Endothelial cell of umbilical vein (primary cell): Measurements from ENCODE around the gene SPPL2B. TPM values are rescaled to one million over a fixed set of nuclear protein-coding genes. Genes with fewer than 3 reads are reported as not detected.

ENCODE experiments used
- BruUV-seq: library from RNA; stranded (reverse); fragments of 400-500 nt; replicated peaks from 2 replicates; lab custom pipeline; 2021; lab: Mats Ljungman, UMichigan
- CTCF ChIA-PET: fragments of 300-600, 350-600 bp; sonication (Branson Sonifier 250); formaldehyde crosslinking; loops from one replicate; lab custom pipeline; 2021; ENCODE audit warnings: antibody characterized with exemption, inconsistent platforms; lab: Charles Lee
- POLR2A ChIA-PET: fragments of 300-600, 350-600 bp; sonication (Branson Sonifier 250); formaldehyde crosslinking; loops from one replicate; lab custom pipeline; 2021; ENCODE audit warnings: antibody characterized with exemption, inconsistent platforms; lab: Charles Lee
- DNase-seq: peaks from one replicate; pipeline ENCODE4 v3.0.0-alpha.2; 2011; ENCODE audit warnings: low read depth, low spot score
- FAIRE-seq: peaks from 2 replicates; lab custom pipeline; 2011; peaks lifted over from hg19 to GRCh38; lab: Jason Lieb, UNC
- H2AFZ ChIP-seq: 2 replicates; pipeline ENCODE4 v1.6.0; 2012; ENCODE audit warnings: low read depth, low read length, control low read depth, inconsistent platforms
- H3K27ac ChIP-seq: 2 replicates; pipeline ENCODE4 v1.5.1; 2011; ENCODE audit warnings: low read depth, mild to moderate bottlenecking, control low read depth, low read length, moderate library complexity; ENCODE audit not compliant: insufficient read depth
- H3K27me3 ChIP-seq, 2 experiments: 2 replicates each; pipeline versions ENCODE4 v1.6.0 to v1.6.1; 2011; ENCODE audit warnings: low read length in 2 of 2, mixed read lengths in 1 of 2; ENCODE audit not compliant: control insufficient read depth in 2 of 2, insufficient read depth in 2 of 2
- H3K36me3 ChIP-seq, 2 experiments: 2 replicates in 1 of 2; 3 replicates in 1 of 2; pipeline ENCODE4 v1.5.1; 2011; ENCODE audit warnings: low read length in 2 of 2, mild to moderate bottlenecking in 1 of 2, moderate library complexity in 1 of 2; ENCODE audit not compliant: control insufficient read depth in 2 of 2, insufficient read depth in 2 of 2; ENCODE audit errors: extremely low read depth in 1 of 2
- H3K4me1 ChIP-seq: 3 replicates; pipeline ENCODE4 v1.5.1; 2011; ENCODE audit warnings: mild to moderate bottlenecking, low read length; ENCODE audit not compliant: control insufficient read depth, insufficient read depth; ENCODE audit errors: extremely low read depth
- H3K4me2 ChIP-seq: 2 replicates; pipeline ENCODE4 v1.6.1; 2011; ENCODE audit warnings: low read length, control low read depth, mixed read lengths; ENCODE audit not compliant: insufficient read depth
- H3K4me3 ChIP-seq, 3 experiments: fragments of 200-600 bp in 1 of 3; sonication (generic), shearing (Covaris generic) in 1 of 3; replicated peaks in 1 of 3; 2 replicates each; pipeline ENCODE4 v1.5.1; 2011 to 2016; ENCODE audit warnings: control low read depth in 3 of 3, low read length in 3 of 3, mild to moderate bottlenecking in 2 of 3, inconsistent platforms in 1 of 3, low read depth in 1 of 3, moderate library complexity in 1 of 3; ENCODE audit not compliant: insufficient read depth in 1 of 3
- H3K79me2 ChIP-seq: 2 replicates; pipeline ENCODE4 v1.6.0; 2012; ENCODE audit warnings: low read length, inconsistent platforms; ENCODE audit not compliant: control insufficient read depth, insufficient read depth
- H3K9ac ChIP-seq: replicated peaks from 2 replicates; pipeline ENCODE3; 2011; ENCODE audit warnings: low read length, control low read depth; ENCODE audit not compliant: insufficient read depth; ENCODE audit errors: extremely low read depth
- H3K9me1 ChIP-seq: replicated peaks from 3 replicates; pipeline ENCODE4 v1.6.0; 2011; ENCODE audit warnings: mild to moderate bottlenecking, low read length; ENCODE audit not compliant: control insufficient read depth, insufficient read depth; ENCODE audit errors: extremely low read depth
- H3K9me3 ChIP-seq: replicated peaks from 2 replicates; pipeline ENCODE4 v1.5.1; 2012; ENCODE audit warnings: low read length, inconsistent platforms; ENCODE audit not compliant: control insufficient read depth, insufficient read depth
- H4K20me1 ChIP-seq: replicated peaks from 2 replicates; pipeline ENCODE3; 2011; ENCODE audit warnings: mild to moderate bottlenecking, low read length; ENCODE audit not compliant: control insufficient read depth, insufficient read depth; ENCODE audit errors: extremely low read depth
- CTCF ChIP-seq, 2 donors: IDR thresholded peaks; 1 replicate in 1 of 2; 2 replicates in 1 of 2; pipeline ENCODE4 v1.5.1; 2011; ENCODE audit warnings: low read length in 2 of 2, mild to moderate bottlenecking in 2 of 2, moderate library complexity in 2 of 2, control low read depth in 1 of 2, inconsistent platforms in 1 of 2, low read depth in 1 of 2; ENCODE audit not compliant: insufficient read depth in 1 of 2; ENCODE audit errors: extremely low read depth in 1 of 2
- EZH2 ChIP-seq: IDR thresholded peaks from 2 replicates; pipeline ENCODE4 v1.6.1; 2012; ENCODE audit warnings: borderline replicate concordance, low read depth, mild to moderate bottlenecking, moderate library complexity, low read length, inconsistent platforms; ENCODE audit not compliant: severe bottlenecking
- FOS ChIP-seq: IDR thresholded peaks from 2 replicates; pipeline ENCODE4 v1.6.1; 2011; ENCODE audit warnings: mild to moderate bottlenecking, low read length, moderate library complexity, borderline replicate concordance; ENCODE audit not compliant: insufficient read depth
- POLR2A ChIP-seq: IDR thresholded peaks from 2 replicates; pipeline ENCODE4 v1.6.1; 2012; ENCODE audit warnings: low read depth, mild to moderate bottlenecking, control low read depth, low read length
- dilution Hi-C: fragments of 300-500 bp; cut with MboI; formaldehyde crosslinking; loops from one replicate; pipeline ENCODE4 v1.15.0; 2019; ENCODE audit warnings: low sequenced_read_pairs; ENCODE audit not compliant: extremely low pct_ligation_motif_present
- intact Hi-C: fragments of 100-400 bp; cut with micrococcal nuclease; formaldehyde crosslinking; loops from one replicate; pipeline ENCODE4 v1.10.0; 2022
- polyA plus RNA-seq, 4 experiments: library from polyadenylated mRNA; depleted of rRNA in 3 of 4; stranded (reverse) in 3 of 4; unstranded in 1 of 4; fragments of >200 nt; gene quantifications; 2 replicates each; pipeline versions ENCODE4 v1.2.1 to v1.2.3, GENCODE V29; 2011 to 2012; ENCODE audit warnings: missing spikeins in 1 of 4
- total RNA-seq: library from RNA; stranded (reverse); gene quantifications from 2 replicates; pipeline ENCODE4 v1.2.3, GENCODE V29; 2021
- TF ChIP-seq, protein P1 (sequence below): IDR thresholded peaks from 2 replicates; pipeline ENCODE4 v1.6.1; 2011; ENCODE audit not compliant: insufficient read depth, insufficient read length

SPPL2B gene
- total and polyA plus RNA-seq, 2 donors (not counting 3 experiments of a cell fraction or from before 2014, with no cell fraction given), result 60.7 to 62.7 TPM

GRCh38 chr19:2336528-2337328 lies 8.2 kb downstream of the SPPL2B start:
- no peak for FAIRE-seq
- Histone ChIP-seq H3K27ac (no peak overlapping the region), H3K4me2 (no peak overlapping the region), H3K4me1 (no peaks in the 10 kb centered on the region), H3K9me1 (no peaks in the 10 kb centered on the region), H3K36me3 (no peaks in the 10 kb centered on the region), H4K20me1 (no peaks in the 10 kb centered on the region), H3K9ac (no peak overlapping the region), H2AFZ (no peak overlapping the region), H3K27me3 (no peaks in the 10 kb centered on the region), H3K4me3 (no peak overlapping the region), H3K9me3 (no peaks in the 10 kb centered on the region), H3K79me2 (peaks cover 10% of the 10 kb centered on the region)
- TF ChIP-seq EZH2 (no peak), FOS (no peak), POLR2A (no peak), CTCF (IDR thresholded peaks at IDR 0.05; ENCODE audit: extremely low read depth in 1 of 2, insufficient read depth in 1 of 2, low read depth in 1 of 2, low read length in 2 of 2) (no peak)
- TF ChIP-seq, protein P1, sequence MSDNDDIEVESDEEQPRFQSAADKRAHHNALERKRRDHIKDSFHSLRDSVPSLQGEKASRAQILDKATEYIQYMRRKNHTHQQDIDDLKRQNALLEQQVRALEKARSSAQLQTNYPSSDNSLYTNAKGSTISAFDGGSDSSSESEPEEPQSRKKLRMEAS, result no peak
- DNase-seq, result no peak
- BruUV-seq, result no TSS peak
- ChIA-PET CTCF (no interaction called here), POLR2A (no interaction called here)
- dilution Hi-C loops, result no loop called here
- intact Hi-C loops, result no loop called here
